ENCODE results near the gene RPS6KA2. TPM values are rescaled to one million over a fixed set of nuclear protein-coding genes. Genes with fewer than 3 reads are reported as not detected.

RPS6KA2 gene
- total and polyA plus RNA-seq, 4 donors = 23.8 to 34.6 (median 31.6) TPM

DNA sequence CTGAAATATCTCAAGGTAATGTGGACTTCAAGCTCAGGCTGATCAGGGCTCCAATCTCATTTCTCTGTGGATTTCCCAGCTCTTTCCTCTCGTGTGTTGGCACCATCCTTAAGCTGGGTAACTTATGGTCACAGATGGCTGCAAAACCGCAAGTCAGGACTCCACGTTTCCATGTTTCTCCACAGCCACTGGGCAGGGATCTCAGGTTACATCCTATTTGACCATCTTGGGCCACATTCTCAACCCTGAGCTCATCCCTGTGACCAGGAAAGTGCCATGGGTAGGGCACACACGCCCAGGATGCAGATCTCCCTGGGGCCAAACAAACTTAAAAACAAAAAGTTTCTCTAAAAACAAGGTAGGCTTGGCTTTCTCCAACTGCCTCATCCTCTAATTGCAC, 15.4 kb downstream of the RPS6KA2 start:
- Histone ChIP-seq H3K4me3 (ENCODE audit: low read depth, low read length) (no peak overlapping the region), H3K9me3 (ENCODE audit: control insufficient read depth, insufficient read depth, low read length) (no peaks in the 10 kb centered on the region), H3K27me3 (ENCODE audit: control insufficient read depth, insufficient read depth, low read length) (no peaks in the 10 kb centered on the region), H3K36me3 (ENCODE audit: control insufficient read depth, insufficient read depth, low read length) (peaks cover 2% of the 10 kb centered on the region), H3K27ac (ENCODE audit: low read depth, low read length) (no peak overlapping the region), H3K4me1 (ENCODE audit: control insufficient read depth, insufficient read depth, low read length) (peaks cover 20% of the 10 kb centered on the region)
- no peak for DNase-seq (ENCODE audit: low read depth in 4 of 6, low spot score in 6 of 6)
- WGBS (ENCODE audit: insufficient coverage) = 83% methylated on average over 4 of the region's 4 CpGs

DNA sequence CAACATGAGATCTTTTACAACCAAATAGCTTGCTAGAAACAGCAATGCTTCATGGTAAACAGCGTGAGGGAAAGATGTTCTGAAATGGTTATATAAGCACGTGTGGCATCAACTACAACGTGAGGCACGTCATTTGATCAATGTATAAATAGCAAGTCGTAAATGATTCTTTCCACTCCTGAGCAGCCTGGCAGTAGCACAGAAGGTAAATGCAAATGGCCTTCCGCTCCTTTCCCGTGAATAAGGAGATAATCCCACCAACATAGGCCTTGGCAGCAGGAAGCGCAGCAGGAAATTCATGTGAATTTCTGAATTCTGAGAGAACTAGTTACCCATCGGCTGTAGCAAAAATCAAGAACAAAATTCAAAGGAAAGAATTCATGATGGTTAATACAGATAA, 17.0 kb downstream of the RPS6KA2 start:
- H3K36me3 ChIP-seq (ENCODE audit: control insufficient read depth, insufficient read depth, low read length) = no peaks in the 10 kb centered on the region
- H3K4me1 ChIP-seq (ENCODE audit: control insufficient read depth, insufficient read depth, low read length) = peaks cover 11% of the 10 kb centered on the region
- H3K27me3 ChIP-seq (ENCODE audit: control insufficient read depth, insufficient read depth, low read length) = no peaks in the 10 kb centered on the region
- H3K27ac ChIP-seq (ENCODE audit: low read depth, low read length) = no peak overlapping the region
- no peaks in the 10 kb centered on the region for H3K9me3 ChIP-seq (ENCODE audit: control insufficient read depth, insufficient read depth, low read length)
- H3K4me3 ChIP-seq (ENCODE audit: low read depth, low read length) = no peak overlapping the region
- DNase-seq (ENCODE audit: low read depth in 4 of 6, low spot score in 6 of 6) = peak in 2 of 6 donors; percentile 22 to 65
- WGBS (ENCODE audit: insufficient coverage) = 80% methylated on average over 2 of the region's 9 CpGs

DNA sequence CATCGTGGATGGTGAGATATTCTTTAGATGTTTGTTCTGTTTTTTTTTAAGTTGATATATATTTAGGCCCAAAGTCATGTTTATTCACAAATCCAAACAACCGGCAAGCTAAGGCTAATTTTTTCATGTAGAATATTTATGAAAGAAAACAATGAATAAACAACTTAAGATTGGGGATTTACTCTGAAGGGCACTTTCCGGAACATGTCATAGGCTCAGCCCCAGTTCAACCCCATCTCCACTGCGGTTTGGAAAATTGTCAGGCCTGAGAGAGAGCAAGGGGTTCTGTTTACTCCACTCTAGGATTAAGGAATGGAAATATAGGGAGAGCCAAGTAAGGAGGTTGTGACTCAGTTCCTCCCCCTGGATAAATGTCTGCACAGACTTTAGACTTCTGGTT, 18.3 kb downstream of the RPS6KA2 start:
- Histone ChIP-seq H3K36me3 (ENCODE audit: control insufficient read depth, insufficient read depth, low read length) (no peaks in the 10 kb centered on the region), H3K9me3 (ENCODE audit: control insufficient read depth, insufficient read depth, low read length) (no peaks in the 10 kb centered on the region), H3K27ac (ENCODE audit: low read depth, low read length) (no peak overlapping the region), H3K4me3 (ENCODE audit: low read depth, low read length) (no peak overlapping the region), H3K4me1 (ENCODE audit: control insufficient read depth, insufficient read depth, low read length) (no peaks in the 10 kb centered on the region), H3K27me3 (ENCODE audit: control insufficient read depth, insufficient read depth, low read length) (no peaks in the 10 kb centered on the region)
- WGBS (ENCODE audit: insufficient coverage) = no CpG with 5 or more reads among the region's 4 CpGs
- no peak for DNase-seq (ENCODE audit: low read depth in 4 of 6, low spot score in 6 of 6)

DNA sequence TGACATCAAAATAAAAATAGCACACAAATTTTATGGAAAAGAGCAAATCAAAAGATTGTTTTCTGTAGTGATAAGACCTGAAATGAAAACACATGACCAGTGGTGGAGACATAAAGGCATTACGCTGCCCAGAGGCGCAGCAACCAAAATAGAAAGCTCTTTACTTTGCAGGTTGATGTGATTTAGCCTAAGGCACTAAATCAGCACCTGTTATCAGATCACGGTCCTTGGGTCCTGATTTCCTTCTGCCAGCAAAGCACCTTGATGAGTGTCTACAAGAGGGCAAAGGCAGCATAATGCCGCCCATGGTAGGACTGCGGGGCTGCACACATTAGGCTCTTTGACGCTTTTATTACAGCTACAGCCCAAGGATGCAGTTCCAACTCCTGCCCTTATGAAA, 21.3 kb downstream of the RPS6KA2 start:
- H3K27ac ChIP-seq (ENCODE audit: low read depth, low read length) = no peak overlapping the region
- no peaks in the 10 kb centered on the region for H3K27me3 ChIP-seq (ENCODE audit: control insufficient read depth, insufficient read depth, low read length)
- DNase-seq (ENCODE audit: low read depth in 4 of 6, low spot score in 6 of 6) = no peak
- WGBS (ENCODE audit: insufficient coverage) = 94% methylated on average over 6 of the region's 6 CpGs
- peaks cover 4% of the 10 kb centered on the region for H3K4me1 ChIP-seq (ENCODE audit: control insufficient read depth, insufficient read depth, low read length)
- no peak overlapping the region for H3K4me3 ChIP-seq (ENCODE audit: low read depth, low read length)
- no peaks in the 10 kb centered on the region for H3K36me3 ChIP-seq (ENCODE audit: control insufficient read depth, insufficient read depth, low read length)
- no peaks in the 10 kb centered on the region for H3K9me3 ChIP-seq (ENCODE audit: control insufficient read depth, insufficient read depth, low read length)

DNA sequence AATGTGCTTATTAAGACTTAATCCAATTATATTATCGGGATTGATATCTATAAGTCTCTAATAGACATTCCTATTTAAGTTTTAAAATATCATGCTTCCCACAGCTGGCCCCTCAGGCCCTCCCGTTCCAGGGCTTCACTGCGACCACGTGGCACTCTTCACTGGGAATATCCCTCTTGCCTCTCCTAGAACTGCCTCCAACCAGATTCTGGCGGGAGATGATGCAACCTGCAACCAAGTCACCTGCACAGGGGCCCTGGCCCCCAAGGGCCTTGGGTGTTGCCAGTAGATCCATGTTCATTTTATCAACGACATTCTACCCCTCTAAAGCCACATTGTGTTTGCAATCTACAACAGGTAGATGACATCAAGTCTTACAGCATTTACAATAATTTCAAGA, 22.1 kb downstream of the RPS6KA2 start:
- DNase-seq (ENCODE audit: low read depth in 4 of 6, low spot score in 6 of 6) = no peak
- Histone ChIP-seq H3K27me3 (ENCODE audit: control insufficient read depth, insufficient read depth, low read length) (no peaks in the 10 kb centered on the region), H3K9me3 (ENCODE audit: control insufficient read depth, insufficient read depth, low read length) (no peaks in the 10 kb centered on the region), H3K4me1 (ENCODE audit: control insufficient read depth, insufficient read depth, low read length) (peaks cover 4% of the 10 kb centered on the region), H3K36me3 (ENCODE audit: control insufficient read depth, insufficient read depth, low read length) (no peaks in the 10 kb centered on the region), H3K4me3 (ENCODE audit: low read depth, low read length) (no peak overlapping the region), H3K27ac (ENCODE audit: low read depth, low read length) (no peak overlapping the region)
- 100% methylated on average over 4 of the region's 6 CpGs for WGBS (ENCODE audit: insufficient coverage)

DNA sequence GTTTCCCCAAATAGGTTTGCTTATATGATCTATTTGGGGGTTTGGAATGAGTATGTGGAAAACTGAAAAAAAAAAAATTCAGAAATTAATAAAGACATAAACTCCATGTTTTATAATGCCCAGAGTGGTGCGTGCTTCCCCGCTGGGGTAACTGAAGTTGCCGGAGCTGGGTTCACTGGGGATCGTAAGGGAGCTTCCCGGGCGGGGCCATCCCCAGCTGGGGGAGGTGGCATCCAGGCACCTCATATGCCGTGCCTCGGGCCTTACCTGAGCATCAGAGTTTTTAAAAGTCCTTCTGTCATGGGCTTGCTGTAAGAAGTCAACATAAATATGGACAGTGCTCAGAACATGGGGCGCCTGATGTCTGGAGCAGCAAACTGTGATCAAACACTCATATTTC, 22.7 kb downstream of the RPS6KA2 start:
- no peak overlapping the region for H3K27ac ChIP-seq (ENCODE audit: low read depth, low read length)
- H3K9me3 ChIP-seq (ENCODE audit: control insufficient read depth, insufficient read depth, low read length) = no peaks in the 10 kb centered on the region
- H3K4me3 ChIP-seq (ENCODE audit: low read depth, low read length) = no peak overlapping the region
- no peak for DNase-seq (ENCODE audit: low read depth in 4 of 6, low spot score in 6 of 6)
- H3K36me3 ChIP-seq (ENCODE audit: control insufficient read depth, insufficient read depth, low read length) = no peaks in the 10 kb centered on the region
- WGBS (ENCODE audit: insufficient coverage) = 96% methylated on average over 6 of the region's 9 CpGs
- no peaks in the 10 kb centered on the region for H3K27me3 ChIP-seq (ENCODE audit: control insufficient read depth, insufficient read depth, low read length)
- peaks cover 4% of the 10 kb centered on the region for H3K4me1 ChIP-seq (ENCODE audit: control insufficient read depth, insufficient read depth, low read length)

DNA sequence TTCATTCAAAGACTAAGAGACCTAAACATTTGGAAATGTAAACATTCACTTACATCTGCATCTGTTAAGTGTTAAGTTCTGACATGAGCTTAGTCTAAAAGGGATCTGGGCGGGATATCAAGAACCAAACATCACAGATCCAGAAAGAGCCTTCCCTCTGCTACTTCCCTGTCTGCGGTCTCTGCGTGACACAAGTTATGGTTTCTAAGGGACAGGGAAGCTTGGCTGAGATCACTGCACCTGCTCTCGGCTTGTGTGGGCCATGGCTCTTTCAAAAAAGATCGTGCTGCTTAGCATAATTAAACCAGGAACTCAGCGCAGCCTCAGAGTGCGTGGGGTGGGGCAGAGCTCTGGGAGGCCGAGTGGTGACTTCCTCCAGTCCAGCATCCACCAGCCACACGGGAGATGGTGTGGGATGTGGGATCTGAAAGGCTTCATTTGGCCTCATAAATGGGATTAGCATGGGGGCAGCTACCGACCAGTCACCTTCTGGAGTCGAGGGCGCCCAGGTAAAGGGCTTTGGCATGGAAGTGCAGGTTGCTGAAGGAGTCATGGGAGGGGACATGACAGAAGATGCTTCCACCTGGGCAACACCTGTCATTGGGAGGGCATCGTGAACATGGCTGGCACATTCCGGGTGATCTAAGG, 23.9 kb downstream of the RPS6KA2 start:
- H3K4me3 ChIP-seq (ENCODE audit: low read depth, low read length) = no peak overlapping the region
- WGBS (ENCODE audit: insufficient coverage) = 82% methylated on average over 12 of the region's 14 CpGs
- H3K27ac ChIP-seq (ENCODE audit: low read depth, low read length) = no peak overlapping the region
- no peaks in the 10 kb centered on the region for H3K9me3 ChIP-seq (ENCODE audit: control insufficient read depth, insufficient read depth, low read length)
- DNase-seq (ENCODE audit: low read depth in 4 of 6, low spot score in 6 of 6) = peak in 1 of 6 donors; percentile 21
- H3K4me1 ChIP-seq (ENCODE audit: control insufficient read depth, insufficient read depth, low read length) = peaks cover 7% of the 10 kb centered on the region
- H3K36me3 ChIP-seq (ENCODE audit: control insufficient read depth, insufficient read depth, low read length) = no peaks in the 10 kb centered on the region
- H3K27me3 ChIP-seq (ENCODE audit: control insufficient read depth, insufficient read depth, low read length) = no peaks in the 10 kb centered on the region

DNA sequence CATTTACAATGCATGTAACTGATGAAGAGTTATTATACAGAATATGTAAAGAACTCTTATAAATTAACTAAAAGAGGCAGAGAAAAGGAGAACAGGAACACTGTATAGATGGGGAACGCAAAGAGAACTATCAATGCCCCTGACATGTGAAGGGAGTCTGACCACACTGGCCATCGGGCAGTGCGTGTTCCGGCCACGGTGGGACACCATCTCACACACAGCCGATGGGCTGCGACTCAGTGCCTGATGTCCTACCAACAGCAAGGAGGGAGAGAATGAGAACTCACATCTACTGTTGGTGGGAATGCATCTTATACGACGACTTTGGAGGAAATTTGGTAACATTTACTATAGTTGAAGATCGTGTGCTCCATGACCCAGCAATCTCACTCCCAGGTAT, 25.1 kb downstream of the RPS6KA2 start:
- peaks cover 4% of the 10 kb centered on the region for H3K36me3 ChIP-seq (ENCODE audit: control insufficient read depth, insufficient read depth, low read length)
- 100% methylated on average over 6 of the region's 10 CpGs for WGBS (ENCODE audit: insufficient coverage)

DNA sequence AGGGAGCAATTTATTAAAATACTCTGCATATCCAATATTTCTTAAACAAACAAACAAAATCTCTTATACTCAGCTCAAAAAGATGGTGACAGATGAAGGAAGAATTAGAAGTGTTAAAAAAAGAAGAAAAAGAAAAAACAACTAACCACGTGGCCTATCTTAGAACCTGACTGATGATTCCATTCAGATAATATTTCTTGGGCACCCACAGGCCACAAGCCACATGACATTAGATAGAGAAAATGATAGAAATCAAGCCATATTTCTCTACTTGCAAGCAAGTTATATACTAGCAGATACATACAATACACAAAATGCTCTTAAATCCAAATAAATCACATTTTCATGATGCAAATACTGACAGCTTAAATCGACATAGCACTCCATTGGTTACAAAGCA, 26.1 kb downstream of the RPS6KA2 start:
- Histone ChIP-seq H3K4me1 (ENCODE audit: control insufficient read depth, insufficient read depth, low read length) (peaks cover 15% of the 10 kb centered on the region), H3K27me3 (ENCODE audit: control insufficient read depth, insufficient read depth, low read length) (no peaks in the 10 kb centered on the region), H3K9me3 (ENCODE audit: control insufficient read depth, insufficient read depth, low read length) (no peaks in the 10 kb centered on the region), H3K36me3 (ENCODE audit: control insufficient read depth, insufficient read depth, low read length) (peaks cover 4% of the 10 kb centered on the region), H3K4me3 (ENCODE audit: low read depth, low read length) (no peak overlapping the region), H3K27ac (ENCODE audit: low read depth, low read length) (no peak overlapping the region)
- no CpG with 5 or more reads among the region's 2 CpGs for WGBS (ENCODE audit: insufficient coverage)
- no peak for DNase-seq (ENCODE audit: low read depth in 4 of 6, low spot score in 6 of 6)

More for the DNA sequence above, 25.1 kb downstream of the RPS6KA2 start:
- Histone ChIP-seq H3K4me1 (ENCODE audit: control insufficient read depth, insufficient read depth, low read length) (peaks cover 14% of the 10 kb centered on the region), H3K27ac (ENCODE audit: low read depth, low read length) (no peak overlapping the region), H3K27me3 (ENCODE audit: control insufficient read depth, insufficient read depth, low read length) (no peaks in the 10 kb centered on the region), H3K9me3 (ENCODE audit: control insufficient read depth, insufficient read depth, low read length) (no peaks in the 10 kb centered on the region), H3K4me3 (ENCODE audit: low read depth, low read length) (no peak overlapping the region)
- no peak for DNase-seq (ENCODE audit: low read depth in 4 of 6, low spot score in 6 of 6)

DNA sequence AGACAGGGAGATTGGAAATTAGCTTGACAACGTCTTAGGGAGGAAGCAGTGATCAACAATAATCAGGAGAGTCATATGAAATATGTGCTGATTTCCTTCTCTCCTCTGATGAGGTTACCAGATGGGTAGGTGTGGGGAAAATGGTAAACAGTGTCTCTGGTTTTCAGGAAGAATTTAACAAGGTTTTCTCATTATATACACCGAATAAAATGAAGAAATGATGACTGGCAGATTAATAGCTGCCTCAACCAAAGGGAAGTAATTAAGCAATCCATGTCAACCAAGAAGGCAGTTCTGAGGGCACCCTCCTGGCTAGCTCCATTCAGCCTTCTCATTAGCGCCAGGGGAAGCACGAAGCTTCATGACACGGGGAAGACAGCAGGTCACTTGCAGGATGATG, 27.8 kb downstream of the RPS6KA2 start:
- Histone ChIP-seq H3K4me1 (ENCODE audit: control insufficient read depth, insufficient read depth, low read length) (peaks cover 15% of the 10 kb centered on the region), H3K27ac (ENCODE audit: low read depth, low read length) (no peak overlapping the region)

More for the DNA sequence above, 27.8 kb downstream of the RPS6KA2 start:
- WGBS (ENCODE audit: insufficient coverage) = 50% methylated on average over 1 of the region's 5 CpGs
- H3K27me3 ChIP-seq (ENCODE audit: control insufficient read depth, insufficient read depth, low read length) = no peaks in the 10 kb centered on the region
- no peaks in the 10 kb centered on the region for H3K9me3 ChIP-seq (ENCODE audit: control insufficient read depth, insufficient read depth, low read length)
- DNase-seq (ENCODE audit: low read depth in 4 of 6, low spot score in 6 of 6) = no peak
- peaks cover 4% of the 10 kb centered on the region for H3K36me3 ChIP-seq (ENCODE audit: control insufficient read depth, insufficient read depth, low read length)
- H3K4me3 ChIP-seq (ENCODE audit: low read depth, low read length) = no peak overlapping the region

Data from spinal cord (tissue), 10 donors.